ENCODE measurements around the gene COL4A6. TPM values are rescaled to one million over a fixed set of nuclear protein-coding genes. Genes with fewer than 3 reads are reported as not detected.

Gene COL4A6
- total and polyA plus RNA-seq, 10 donors = 0.15 to 4.8 (median 0.84) TPM

DNA sequence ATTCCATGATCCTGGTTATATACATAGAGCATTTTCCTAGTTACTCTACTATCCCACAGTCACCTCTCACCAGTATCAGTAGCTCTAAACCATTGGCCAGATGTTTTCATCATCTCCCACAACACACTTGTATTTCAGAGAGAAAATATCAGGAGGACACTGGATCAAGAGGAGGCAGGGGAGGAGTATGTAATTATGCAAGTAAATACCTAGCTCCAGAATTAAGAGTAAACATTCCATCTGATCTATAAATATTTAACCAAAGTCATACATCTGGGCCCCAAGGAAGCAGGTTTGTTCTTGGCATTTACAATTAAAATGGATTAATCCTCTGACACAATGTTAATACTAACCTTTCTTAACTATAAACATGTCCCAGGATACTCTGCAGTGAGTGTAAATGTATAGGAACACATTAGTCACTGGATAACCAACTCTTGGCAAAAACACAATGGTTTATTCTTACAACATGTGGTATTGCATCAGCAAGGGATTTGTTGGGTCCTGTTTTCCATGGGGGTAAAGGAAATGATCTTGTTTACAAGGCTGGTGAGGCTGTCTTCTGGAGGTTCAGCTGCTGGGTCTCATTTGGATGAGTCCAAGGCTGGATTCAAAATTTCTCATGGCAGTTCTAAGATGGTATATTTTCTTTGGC is 176.5 kb downstream of the COL4A6 start:
- H3K36me3 ChIP-seq = no peaks in the 10 kb centered on the region
- intact Hi-C loops (cut with DNase I; ENCODE audit: low total_unique reads) = no loop called here
- TF ChIP-seq, protein P1, sequence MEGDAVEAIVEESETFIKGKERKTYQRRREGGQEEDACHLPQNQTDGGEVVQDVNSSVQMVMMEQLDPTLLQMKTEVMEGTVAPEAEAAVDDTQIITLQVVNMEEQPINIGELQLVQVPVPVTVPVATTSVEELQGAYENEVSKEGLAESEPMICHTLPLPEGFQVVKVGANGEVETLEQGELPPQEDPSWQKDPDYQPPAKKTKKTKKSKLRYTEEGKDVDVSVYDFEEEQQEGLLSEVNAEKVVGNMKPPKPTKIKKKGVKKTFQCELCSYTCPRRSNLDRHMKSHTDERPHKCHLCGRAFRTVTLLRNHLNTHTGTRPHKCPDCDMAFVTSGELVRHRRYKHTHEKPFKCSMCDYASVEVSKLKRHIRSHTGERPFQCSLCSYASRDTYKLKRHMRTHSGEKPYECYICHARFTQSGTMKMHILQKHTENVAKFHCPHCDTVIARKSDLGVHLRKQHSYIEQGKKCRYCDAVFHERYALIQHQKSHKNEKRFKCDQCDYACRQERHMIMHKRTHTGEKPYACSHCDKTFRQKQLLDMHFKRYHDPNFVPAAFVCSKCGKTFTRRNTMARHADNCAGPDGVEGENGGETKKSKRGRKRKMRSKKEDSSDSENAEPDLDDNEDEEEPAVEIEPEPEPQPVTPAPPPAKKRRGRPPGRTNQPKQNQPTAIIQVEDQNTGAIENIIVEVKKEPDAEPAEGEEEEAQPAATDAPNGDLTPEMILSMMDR (IDR thresholded peaks at IDR 0.05 in 8 of 11, conservative IDR thresholded peaks at IDR 0.05 in 3 of 11) = no peak
- TF ChIP-seq POLR2AphosphoS5 (IDR thresholded peaks at IDR 0.05) (no peak), POLR2A (IDR thresholded peaks at IDR 0.05) (no peak)

DNA sequence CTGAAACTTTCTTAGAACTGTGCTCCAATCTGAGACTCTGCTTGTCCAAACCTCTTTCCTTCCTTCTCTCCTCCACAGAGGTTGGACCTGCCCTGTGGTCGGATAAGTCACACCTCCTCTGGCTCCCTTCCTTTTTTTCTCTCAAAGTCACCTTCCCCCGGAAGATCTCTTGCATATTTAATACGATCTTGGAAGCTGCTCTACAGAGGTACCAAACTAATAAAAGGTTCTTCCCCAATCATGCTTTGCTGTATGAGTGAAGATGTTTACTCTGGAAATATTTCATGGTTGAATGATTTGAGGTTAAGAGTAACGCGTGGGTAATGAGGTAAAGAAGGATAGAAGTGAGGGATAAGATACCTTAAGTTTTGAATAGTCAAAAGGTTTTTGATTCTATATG is 180.7 kb downstream of the COL4A6 start:
- DNase-seq = no peak
- Histone ChIP-seq H3K27me3 (replicated peaks in 1 of 7) (peaks cover 0 to 11% (median 0%) of the 10 kb centered on the region in 7 donors), H3K9me3 (peaks cover 0 to 4% (median 0%) of the 10 kb centered on the region in 8 donors), H3K4me3 (no peak overlapping the region), H3K36me3 (no peaks in the 10 kb centered on the region), H3K27ac (no peak overlapping the region), H3K4me1 (no peaks in the 10 kb centered on the region)
- 55 to 87% (median 70%) methylated on average over 5 of the region's 5 CpGs for WGBS, 5 donors
- intact Hi-C loops (cut with DNase I; ENCODE audit: low total_unique reads) = no loop called here
- TF ChIP-seq, protein P1 (IDR thresholded peaks at IDR 0.05 in 8 of 11, conservative IDR thresholded peaks at IDR 0.05 in 3 of 11) = no peak
- TF ChIP-seq POLR2AphosphoS5 (IDR thresholded peaks at IDR 0.05) (no peak), POLR2A (IDR thresholded peaks at IDR 0.05) (no peak)

More for the DNA sequence above, 176.5 kb downstream of the COL4A6 start:
- peaks cover 0 to 11% (median 0%) of the 10 kb centered on the region in 7 donors for H3K27me3 ChIP-seq (replicated peaks in 1 of 7)
- H3K9me3 ChIP-seq = no peaks in the 10 kb centered on the region
- no peak for DNase-seq
- H3K4me3 ChIP-seq = no peak overlapping the region
- no peak overlapping the region for H3K27ac ChIP-seq
- H3K4me1 ChIP-seq = no peaks in the 10 kb centered on the region

DNA sequence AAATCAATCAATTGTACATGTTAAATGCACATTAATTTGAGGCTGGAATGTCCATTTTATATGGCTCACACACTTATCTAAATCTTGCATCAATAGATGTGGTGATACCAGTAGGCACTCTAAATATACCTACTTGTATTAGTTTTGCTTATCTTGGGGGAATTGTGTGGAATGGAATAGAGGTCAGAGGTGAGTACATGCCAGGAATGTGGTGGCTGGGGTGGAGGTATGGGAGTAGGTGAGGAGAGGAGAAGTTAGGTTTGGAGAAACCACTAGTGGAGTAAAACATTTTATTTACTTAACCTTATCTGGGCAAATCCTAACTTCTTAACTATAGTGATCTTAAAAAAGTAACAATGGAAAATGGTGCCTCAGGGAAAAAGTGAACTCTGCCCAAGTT is 183.6 kb downstream of the COL4A6 start:
- Histone ChIP-seq H3K4me1 (no peaks in the 10 kb centered on the region), H3K4me3 (no peak overlapping the region), H3K9me3 (peaks cover 0 to 4% (median 0%) of the 10 kb centered on the region in 8 donors), H3K27ac (no peak overlapping the region), H3K27me3 (replicated peaks in 1 of 7) (peaks cover 0 to 11% (median 0%) of the 10 kb centered on the region in 7 donors), H3K36me3 (no peaks in the 10 kb centered on the region)
- DNase-seq = no peak
- intact Hi-C loops (cut with DNase I; ENCODE audit: low total_unique reads) = no loop called here
- TF ChIP-seq POLR2AphosphoS5 (IDR thresholded peaks at IDR 0.05) (no peak), POLR2A (IDR thresholded peaks at IDR 0.05) (no peak)
- TF ChIP-seq, protein P1 (IDR thresholded peaks at IDR 0.05 in 8 of 11, conservative IDR thresholded peaks at IDR 0.05 in 3 of 11) = no peak

DNA sequence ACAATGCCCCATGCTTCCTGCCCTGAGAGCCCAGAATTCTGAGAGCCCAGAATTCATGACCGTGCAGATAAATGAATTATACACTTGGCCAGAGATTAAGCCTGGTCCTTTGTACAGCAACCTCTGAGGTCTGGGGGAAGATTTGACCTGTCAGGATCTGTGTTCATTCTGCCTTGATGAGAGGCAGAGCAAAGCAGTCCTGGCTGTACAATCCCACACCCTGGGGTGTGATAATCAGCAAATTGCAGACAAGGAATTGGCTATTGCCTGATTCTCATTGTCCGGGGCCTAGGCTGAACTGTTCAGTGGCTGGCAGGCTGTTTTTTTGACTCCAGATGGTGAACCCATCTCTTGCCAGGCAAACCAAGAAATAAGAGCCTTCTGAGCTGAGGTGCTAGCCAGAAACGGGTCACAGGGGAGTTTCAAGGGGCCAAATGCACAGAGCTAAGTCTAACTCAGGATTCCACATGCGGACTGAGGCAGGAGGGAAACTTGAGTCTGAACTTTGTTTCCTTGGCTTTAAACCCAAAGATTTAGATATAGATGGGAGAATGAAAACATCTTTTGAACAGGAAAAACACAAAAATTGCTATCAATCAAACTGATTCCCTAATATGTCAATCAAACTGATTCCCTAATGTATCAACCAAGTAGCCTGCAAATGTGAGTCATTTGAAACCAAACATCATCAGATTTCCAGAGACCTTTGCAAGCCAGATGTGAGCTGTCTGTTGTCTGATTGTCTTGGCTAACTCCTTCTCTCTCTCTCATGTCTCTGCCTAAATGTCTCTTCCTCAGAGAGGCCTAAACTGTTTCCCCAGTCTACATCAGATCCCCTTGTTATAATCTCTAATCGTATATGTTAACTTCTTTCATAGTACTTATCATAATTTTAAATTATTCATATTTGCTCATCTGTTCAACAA is 187.3 kb downstream of the COL4A6 start:
- Histone ChIP-seq H3K36me3 (no peaks in the 10 kb centered on the region), H3K27me3 (replicated peaks in 1 of 7) (peaks cover 0 to 8% (median 0%) of the 10 kb centered on the region in 7 donors), H3K9me3 (peaks cover 0 to 4% (median 0%) of the 10 kb centered on the region in 8 donors), H3K4me1 (no peaks in the 10 kb centered on the region), H3K27ac (no peak overlapping the region), H3K4me3 (no peak overlapping the region)
- intact Hi-C loops (cut with DNase I; ENCODE audit: low total_unique reads) = no loop called here
- DNase-seq = no peak
- TF ChIP-seq, protein P1 (IDR thresholded peaks at IDR 0.05 in 8 of 11, conservative IDR thresholded peaks at IDR 0.05 in 3 of 11) = no peak
- TF ChIP-seq POLR2A (IDR thresholded peaks at IDR 0.05) = no peak
- WGBS, 5 donors = 79 to 96% (median 88%) methylated on average over 5 of the region's 5 CpGs
